VCaP (cell line): ENCODE results near the gene CCDC149.

Source experiments
- H3K27ac ChIP-seq: fragments of 450-650 bp; 2 replicates; pipeline ENCODE4 v1.5.1; 2017
- CTCF ChIP-seq: fragments of 450-650 bp; conservative IDR thresholded peaks from 2 replicates; pipeline ENCODE4 v1.5.1; 2017; ENCODE audit warnings: mild to moderate bottlenecking, moderate library complexity

CCDC149 gene

GRCh38 chr4:24867251-24867650 is 45.6 kb downstream of the CCDC149 start:
- TF ChIP-seq CTCF: no peak
- no peak overlapping the region for H3K27ac ChIP-seq

GRCh38 chr4:24865401-24865800 is 47.4 kb downstream of the CCDC149 start:
- TF ChIP-seq CTCF: no peak

GRCh38 chr4:24863799-24864198 is 49.0 kb downstream of the CCDC149 start:
- TF ChIP-seq CTCF: no peak
- no peak overlapping the region for H3K27ac ChIP-seq

More at GRCh38 chr4:24865401-24865800, 47.4 kb downstream of the CCDC149 start:
- H3K27ac ChIP-seq: no peak overlapping the region

GRCh38 chr4:24862073-24862751 is 50.6 kb downstream of the CCDC149 start:
- no peak for TF ChIP-seq CTCF

GRCh38 chr4:24858550-24858949 is 54.3 kb downstream of the CCDC149 start:
- no peak for TF ChIP-seq CTCF
- H3K27ac ChIP-seq: no peak overlapping the region

More at GRCh38 chr4:24862073-24862751, 50.6 kb downstream of the CCDC149 start:
- no peak overlapping the region for H3K27ac ChIP-seq

- no peak overlapping the region for H3K27ac ChIP-seq
- TF ChIP-seq CTCF: no peak
These were observed 54.8 kb downstream of the CCDC149 start for GRCh38 chr4:24858026-24858425.

GRCh38 chr4:24856586-24856985 is 56.3 kb downstream of the CCDC149 start:
- no peak for TF ChIP-seq CTCF
- no peak overlapping the region for H3K27ac ChIP-seq
